KOPT-K1 (cell line): ENCODE measurements around the gene PSTPIP2.
A peak's percentile ranks its signal among the peaks of the same experiment; 100 is the strongest.
"Not testable (repeated sequence)": the region's sequence is repeated elsewhere in the genome, so short reads cannot be mapped to it uniquely, and the experiment has no call there.

Experiments used
- H3K27ac ChIP-seq: fragments of 200-600 bp; sonication (generic); 2 replicates; pipeline ENCODE4 v1.5.1; 2016; ENCODE audit warnings: antibody characterized with exemption, mild to moderate bottlenecking, low read depth, low read length; ENCODE audit not compliant: poor library complexity, severe bottlenecking
- H3K36me3 ChIP-seq: fragments of 200-600 bp; sonication (generic); 2 replicates; pipeline ENCODE4 v1.5.1; 2017; ENCODE audit warnings: antibody characterized with exemption, mild to moderate bottlenecking, low read length, moderate library complexity; ENCODE audit not compliant: insufficient read depth
- H3K9me3 ChIP-seq: fragments of 200-600 bp; sonication (generic); 2 replicates; pipeline ENCODE4 v1.5.1; 2017; ENCODE audit warnings: antibody characterized with exemption, low read length, mild to moderate bottlenecking; ENCODE audit not compliant: insufficient read depth, poor library complexity, severe bottlenecking

The PSTPIP2 gene

DNA sequence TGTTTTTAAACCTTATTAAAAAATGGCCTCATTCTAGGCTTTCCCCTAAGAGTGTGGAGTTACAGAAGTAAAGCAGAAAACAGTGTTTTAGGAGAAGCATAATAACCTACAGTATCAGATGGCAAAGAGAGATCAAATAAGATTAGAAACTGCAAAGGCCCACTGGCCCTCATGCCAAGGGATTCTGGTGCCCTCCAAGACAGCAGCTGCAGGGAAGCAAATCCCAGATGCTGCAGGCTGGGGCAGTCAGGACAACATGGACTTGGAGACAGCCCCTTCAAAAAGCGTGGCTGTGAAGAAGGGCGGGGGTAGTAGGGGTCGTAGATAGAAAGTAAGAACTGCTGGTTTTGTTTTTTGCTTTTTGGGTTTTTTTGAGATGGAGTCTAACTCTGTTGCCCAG, 76.6 kb downstream of the PSTPIP2 start:
- Histone ChIP-seq H3K36me3 (no peaks in the 10 kb centered on the region), H3K9me3 (no peaks in the 10 kb centered on the region), H3K27ac (no peak overlapping the region)

DNA sequence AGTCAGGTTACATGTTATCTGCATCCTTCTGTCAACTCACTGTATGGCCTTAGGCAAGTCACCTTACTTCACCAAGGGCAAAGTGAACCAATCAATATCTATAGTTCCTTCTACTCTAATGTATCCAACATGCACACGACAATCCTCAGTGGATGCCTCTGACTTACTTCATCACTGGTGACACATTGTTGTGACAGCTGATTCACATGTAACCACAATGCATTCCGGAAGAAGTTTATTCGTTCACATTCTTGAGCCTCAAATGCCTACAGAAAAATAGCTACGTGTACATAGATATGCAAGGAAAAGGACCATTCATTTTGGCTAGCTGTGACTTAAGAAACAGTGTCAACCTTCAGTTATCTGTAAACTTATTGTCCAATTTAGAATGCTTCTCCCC, 78.6 kb downstream of the PSTPIP2 start:
- H3K36me3 ChIP-seq: no peaks in the 10 kb centered on the region
- no peak overlapping the region for H3K27ac ChIP-seq
- peaks cover 5% of the 10 kb centered on the region for H3K9me3 ChIP-seq

DNA sequence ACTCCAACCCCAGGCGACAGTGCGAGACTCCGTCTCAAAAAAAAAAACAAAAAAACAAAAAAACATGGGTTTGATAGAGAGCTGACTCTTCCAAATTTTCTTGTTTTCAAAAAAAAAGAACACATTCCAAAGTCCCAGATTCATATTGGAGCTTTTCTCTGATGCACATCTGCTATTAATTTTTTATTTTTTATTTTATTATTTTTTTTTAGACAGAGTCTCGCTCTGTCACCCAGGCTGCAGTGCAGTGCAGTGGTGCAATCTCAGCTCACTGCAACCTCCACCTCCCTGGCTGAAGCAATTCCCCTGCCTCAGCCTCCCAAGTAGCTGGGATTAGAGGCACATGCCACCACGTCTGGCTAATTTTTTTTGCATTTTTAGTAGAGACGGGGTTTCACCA, 79.5 kb downstream of the PSTPIP2 start:
- not testable (repeated sequence) for H3K27ac ChIP-seq, H3K36me3 ChIP-seq, H3K9me3 ChIP-seq

DNA sequence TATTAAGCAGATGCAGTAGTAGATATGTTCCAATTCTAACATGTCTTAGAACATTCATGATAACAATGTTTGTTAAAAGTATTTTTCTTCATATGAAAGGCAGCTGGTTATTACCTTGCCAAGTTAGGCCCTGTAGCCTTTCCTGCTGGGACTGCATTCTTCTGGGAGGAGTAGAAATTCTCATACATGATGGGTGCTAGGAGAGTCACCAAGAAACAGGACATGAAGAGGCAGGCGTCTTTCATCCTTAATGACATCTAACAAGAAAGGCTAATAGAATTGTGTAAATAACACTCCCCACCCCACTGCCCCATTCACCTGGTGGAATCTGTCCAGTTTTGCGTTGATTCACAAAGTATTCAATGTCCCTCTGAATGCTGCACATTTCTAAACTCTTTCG, 80.3 kb downstream of the PSTPIP2 start:
- Histone ChIP-seq H3K36me3 (no peaks in the 10 kb centered on the region), H3K9me3 (peaks cover 5% of the 10 kb centered on the region), H3K27ac (no peak overlapping the region)

DNA sequence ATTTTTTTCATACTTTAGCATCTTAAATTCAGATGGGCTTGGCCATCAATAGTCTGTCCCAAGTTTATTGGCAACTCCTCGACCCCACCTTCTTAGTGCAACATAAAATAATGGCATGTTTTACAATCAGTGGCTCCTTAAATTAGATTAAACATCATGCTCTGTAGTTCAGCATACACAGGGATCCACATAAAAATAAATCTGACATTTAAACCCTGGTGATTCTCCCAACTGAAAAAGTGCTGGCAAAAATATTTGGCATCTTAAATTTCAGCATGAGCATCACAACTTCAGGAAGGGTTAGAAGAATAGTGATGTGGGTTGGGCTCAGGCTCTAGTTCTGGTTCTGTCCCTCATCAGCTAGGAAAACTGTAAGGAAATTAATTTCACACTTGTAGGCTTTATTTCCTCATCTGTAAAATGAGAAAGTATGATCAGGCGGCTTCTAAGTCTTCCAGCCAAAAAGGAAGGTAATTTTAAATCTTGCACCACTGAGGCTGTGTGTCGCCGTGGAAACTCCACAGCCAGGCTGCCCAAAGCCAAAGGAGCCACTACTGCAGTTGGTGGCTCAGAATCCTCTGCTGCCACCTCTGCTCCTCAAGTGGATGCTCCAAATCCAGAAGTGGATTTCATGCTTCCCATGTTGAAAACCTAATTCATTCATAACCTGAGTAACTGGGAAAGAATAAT, 87.4 kb downstream of the PSTPIP2 start:
- H3K9me3 ChIP-seq: peaks cover 5% of the 10 kb centered on the region
- no peaks in the 10 kb centered on the region for H3K36me3 ChIP-seq
- H3K27ac ChIP-seq: no peak overlapping the region

DNA sequence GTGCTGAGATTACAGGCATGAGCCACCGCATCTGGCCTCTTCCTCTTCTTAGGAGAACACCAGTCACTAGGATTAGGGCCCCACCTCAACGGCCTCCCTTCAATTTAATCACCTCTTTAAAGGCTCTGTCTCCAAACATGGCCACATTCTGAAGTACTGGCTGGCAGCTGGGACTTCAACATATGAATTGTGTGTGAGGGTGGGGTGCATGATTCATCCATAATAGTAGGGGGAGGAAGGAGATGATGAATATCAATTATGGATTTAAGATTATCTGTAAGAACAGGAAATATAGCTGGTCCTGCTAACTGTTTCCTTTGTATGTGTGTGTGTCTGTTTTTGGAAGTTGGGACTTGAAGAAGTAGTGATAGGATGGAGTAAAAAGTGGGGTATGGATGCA, 90.2 kb downstream of the PSTPIP2 start:
- no peaks in the 10 kb centered on the region for H3K9me3 ChIP-seq
- H3K36me3 ChIP-seq: no peaks in the 10 kb centered on the region
- H3K27ac ChIP-seq: no peak overlapping the region

DNA sequence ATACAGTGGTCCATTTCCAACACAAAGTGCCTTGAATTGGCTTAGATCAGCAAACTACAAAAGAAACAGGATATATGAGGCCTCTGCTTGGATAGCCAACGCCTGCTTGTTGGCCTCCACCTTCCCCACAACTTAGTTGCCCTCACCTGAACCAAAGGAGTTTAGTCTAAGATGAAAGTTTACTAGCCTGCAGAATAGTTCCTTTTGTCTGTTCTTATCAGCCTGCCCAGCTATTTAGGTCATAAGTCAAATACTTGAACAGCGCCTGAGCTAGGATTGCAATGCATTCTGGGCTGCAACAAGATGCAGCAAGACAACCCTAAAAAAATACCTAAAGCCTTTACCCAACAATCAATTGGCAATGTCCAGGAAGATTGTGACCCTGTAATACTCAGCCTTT, 91.8 kb downstream of the PSTPIP2 start:
- no peaks in the 10 kb centered on the region for H3K9me3 ChIP-seq
- H3K36me3 ChIP-seq: no peaks in the 10 kb centered on the region
- H3K27ac ChIP-seq: no peak overlapping the region

DNA sequence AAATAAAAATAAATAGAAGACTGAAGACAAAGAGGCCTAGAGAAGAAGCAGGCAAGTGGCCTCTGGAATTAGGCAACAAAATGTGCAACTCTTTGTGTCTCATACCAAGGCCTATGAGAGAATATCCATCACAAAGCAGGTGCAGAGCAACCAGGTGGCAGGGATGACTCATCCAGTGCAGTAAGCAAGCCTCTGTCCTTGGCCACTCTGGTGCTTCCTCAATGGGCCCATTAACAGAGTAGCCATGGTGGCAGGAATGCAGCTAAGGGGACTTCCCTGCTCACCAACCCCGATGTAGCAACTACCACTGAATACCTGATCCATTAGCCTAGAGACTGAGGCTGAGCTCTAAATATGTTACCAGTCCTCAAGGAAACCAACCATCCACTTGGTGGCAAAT, 94.0 kb downstream of the PSTPIP2 start:
- Histone ChIP-seq H3K27ac (no peak overlapping the region), H3K9me3 (no peaks in the 10 kb centered on the region), H3K36me3 (no peaks in the 10 kb centered on the region)

DNA sequence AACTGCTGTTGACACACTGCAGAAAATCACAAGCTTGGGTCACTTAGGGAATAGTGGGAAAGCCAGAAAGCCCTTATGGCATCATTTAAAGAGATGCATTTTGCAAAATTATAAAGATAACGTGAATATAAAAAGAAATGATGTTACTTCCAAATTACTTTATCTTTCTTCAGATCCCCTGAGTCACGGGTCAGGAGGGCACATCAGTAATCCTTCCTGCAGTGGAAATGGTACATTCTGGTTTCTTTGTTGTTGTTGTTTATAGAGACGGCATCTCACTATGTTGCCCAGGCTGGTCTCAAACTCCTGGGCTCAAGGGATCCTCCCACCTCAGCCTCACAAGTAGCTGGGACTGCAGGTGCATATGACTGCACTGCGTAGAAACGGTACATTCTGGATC, 95.1 kb downstream of the PSTPIP2 start:
- Histone ChIP-seq H3K27ac (no peak overlapping the region), H3K36me3 (no peaks in the 10 kb centered on the region), H3K9me3 (no peaks in the 10 kb centered on the region)

DNA sequence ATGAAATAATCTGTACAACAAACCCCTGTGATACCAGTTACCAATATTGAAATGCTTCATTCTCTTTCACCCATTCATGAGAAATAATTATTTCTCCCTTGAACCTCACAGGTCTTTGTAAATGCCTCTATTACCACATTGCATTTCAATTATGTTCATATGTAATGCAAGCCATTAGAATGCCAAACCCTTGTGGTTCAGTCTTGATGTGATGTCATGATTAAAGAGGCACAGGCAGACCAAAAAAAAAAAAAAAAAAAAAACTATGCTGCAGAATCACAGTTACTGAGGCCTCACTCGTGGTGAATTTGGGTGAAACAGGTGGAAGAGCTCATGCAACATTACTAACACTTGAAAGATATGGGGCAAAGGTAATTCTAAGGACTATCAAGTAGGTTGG, 95.5 kb downstream of the PSTPIP2 start:
- no peak overlapping the region for H3K27ac ChIP-seq
- H3K9me3 ChIP-seq: no peaks in the 10 kb centered on the region
- H3K36me3 ChIP-seq: no peaks in the 10 kb centered on the region

DNA sequence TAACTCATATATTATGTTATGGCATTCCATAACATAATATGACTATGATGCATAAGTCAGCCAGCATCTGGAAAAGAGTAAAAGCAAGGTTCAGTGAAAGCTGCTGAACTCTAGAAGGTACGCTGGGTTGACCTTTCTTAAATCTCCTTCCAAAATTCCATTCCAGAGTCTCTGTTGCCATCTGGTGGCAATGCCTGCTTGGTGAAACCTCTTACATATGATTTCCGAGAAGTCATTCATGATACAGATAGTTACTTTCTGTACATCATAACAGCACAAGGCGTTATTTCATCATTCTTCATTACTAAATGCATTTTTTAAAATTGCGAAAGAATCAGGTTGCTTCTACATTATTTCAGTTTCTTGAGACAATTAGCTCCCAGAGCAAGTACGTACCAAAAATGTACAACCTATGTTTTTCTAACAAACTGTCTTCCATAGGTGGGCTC, 97.9 kb downstream of the PSTPIP2 start:
- H3K9me3 ChIP-seq: no peaks in the 10 kb centered on the region
- no peak overlapping the region for H3K27ac ChIP-seq
- no peaks in the 10 kb centered on the region for H3K36me3 ChIP-seq

DNA sequence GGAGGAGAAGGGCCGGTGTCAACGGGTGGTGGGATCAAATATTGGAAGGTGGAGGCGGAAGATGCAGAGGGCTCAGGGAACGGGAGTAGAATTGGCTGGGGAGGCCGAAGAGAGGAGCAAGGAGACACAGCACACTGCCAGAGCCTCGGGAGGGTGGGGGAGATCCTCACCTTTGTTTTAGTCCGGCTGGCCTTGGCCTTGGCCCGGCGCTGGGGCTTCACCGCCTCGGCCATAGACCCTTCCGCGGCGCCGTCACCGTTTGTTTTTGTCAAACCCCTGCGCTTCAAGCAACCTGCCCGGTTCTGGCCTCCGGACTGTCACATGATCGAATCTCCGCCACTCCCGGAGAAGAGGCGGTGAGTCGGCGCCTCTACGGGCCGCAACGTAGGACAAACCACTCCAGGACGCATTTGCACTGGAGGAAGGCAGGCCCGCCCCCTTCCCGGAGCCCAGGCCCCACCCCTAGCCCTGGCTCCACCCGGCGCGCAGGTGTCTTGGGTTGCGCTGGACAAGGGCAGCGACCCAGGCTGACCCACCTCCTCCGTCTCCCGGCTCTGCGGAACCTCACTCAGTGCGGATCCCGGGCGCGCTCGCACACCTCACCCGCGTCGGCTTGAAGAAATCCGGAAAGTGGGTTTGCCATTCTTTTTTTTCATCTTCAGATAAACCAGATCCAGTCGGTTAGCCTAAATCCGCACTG, 104.9 kb downstream of the PSTPIP2 start, which contains the start of gene EPG5:
EPG5 (minus strand) TSS at position 323 of the 700 bp plus-strand sequence; CDS start at position 233, 90 bp downstream.
- H3K27ac ChIP-seq: peak within 1 kb of the TSS; percentile 67
- H3K9me3 ChIP-seq: no peaks in the 10 kb centered on the region
- no peaks in the 10 kb centered on the region for H3K36me3 ChIP-seq

DNA sequence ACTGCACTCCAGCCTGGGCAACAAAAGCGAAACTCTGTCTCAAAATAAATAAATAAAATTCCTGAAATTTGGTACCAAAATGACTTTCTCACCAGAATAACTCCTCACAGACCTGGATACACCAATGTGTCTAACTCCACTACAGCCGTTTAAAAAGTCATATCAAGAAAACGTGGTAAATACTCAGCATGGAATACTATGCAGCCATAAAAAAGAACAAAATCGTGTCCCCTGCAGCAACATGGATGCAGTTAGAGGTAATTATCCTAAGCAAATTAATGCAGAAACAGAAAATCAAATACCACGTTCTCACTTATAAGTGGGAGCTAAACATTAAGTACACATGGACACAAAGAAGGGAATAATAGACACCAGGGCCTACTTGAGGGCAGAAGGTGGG, 107.1 kb downstream of the PSTPIP2 start:
- not testable (repeated sequence) for H3K36me3 ChIP-seq, H3K27ac ChIP-seq, H3K9me3 ChIP-seq

DNA sequence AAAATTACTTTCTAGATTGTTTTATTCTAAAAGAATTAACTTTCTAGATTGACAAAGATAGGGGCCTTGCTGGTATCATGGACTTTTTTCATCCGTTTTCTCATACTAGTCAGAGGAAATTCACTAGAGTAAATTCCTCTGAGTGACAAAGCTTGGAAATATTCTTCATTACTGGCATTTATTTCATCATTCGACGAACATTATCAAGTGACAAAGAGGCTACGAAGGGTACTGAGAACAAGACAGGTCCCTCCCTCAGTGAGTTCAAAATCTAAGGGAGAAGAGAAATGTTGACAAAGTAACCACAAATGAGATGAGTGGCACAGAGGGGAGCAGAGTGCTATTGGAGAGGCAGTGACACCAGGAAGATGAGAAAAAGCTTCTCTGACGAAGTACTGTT, 109.2 kb downstream of the PSTPIP2 start:
- Histone ChIP-seq H3K27ac (peak overlapping the region; percentile 3), H3K36me3 (peaks cover 5% of the 10 kb centered on the region; the same call in 1 of the 2 replicates), H3K9me3 (no peaks in the 10 kb centered on the region)

DNA sequence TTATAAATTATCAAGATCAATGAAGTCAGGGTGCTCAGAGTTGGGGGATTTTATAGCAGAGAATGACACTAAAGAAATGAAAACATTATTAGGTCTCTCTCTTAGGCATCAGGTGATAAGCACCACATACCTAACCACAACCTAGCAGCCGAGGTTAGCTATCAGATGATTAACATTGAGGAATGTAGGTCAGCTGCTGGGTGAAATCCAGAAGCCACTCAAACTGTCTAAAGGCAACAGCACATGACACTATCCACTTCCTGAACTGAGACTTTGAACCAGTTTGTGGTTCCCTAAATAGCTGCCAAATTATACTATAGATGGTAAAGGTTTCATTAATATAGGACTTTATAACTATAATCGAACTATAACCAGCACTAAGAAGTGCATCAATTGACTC, 109.6 kb downstream of the PSTPIP2 start:
- no peak overlapping the region for H3K27ac ChIP-seq
- H3K9me3 ChIP-seq: no peaks in the 10 kb centered on the region
- peaks cover 5% of the 10 kb centered on the region; the same call in 1 of the 2 replicates for H3K36me3 ChIP-seq

DNA sequence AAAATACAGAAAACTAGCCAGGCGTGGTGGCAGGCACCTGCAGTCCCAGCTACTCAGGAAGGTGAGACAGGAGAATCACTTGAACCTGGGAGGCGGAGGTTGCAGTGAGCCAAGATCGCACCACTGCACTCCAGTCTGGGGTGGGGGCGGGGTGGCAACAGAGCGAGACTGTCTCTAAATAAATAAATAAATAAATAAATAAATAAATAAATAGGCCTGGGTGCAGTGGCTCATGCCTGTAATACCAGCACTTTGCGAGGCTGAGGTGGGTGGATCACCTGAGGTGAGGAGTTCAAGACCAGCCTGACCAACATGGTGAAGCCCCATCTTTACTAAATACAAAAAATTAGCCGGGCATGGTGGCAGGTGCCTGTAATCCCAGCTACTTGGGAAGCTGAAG, 112.6 kb downstream of the PSTPIP2 start:
- H3K9me3 ChIP-seq, H3K27ac ChIP-seq: not testable (repeated sequence)
- peaks cover 14% of the 10 kb centered on the region for H3K36me3 ChIP-seq
